K562 (cell line): ENCODE data around the gene PRDM10. TPM values are rescaled to one million over a fixed set of nuclear protein-coding genes. Genes with fewer than 3 reads are reported as not detected.

Experiments used
- FOXM1 ChIP-seq, 2 experiments: fragments of 450-650 bp in 1 of 2; sonication (generic) in 1 of 2; formaldehyde crosslinking in 1 of 2; IDR thresholded peaks; 2 replicates each; pipeline versions ENCODE4 v1.6.1 to v1.9.0; 2017 to 2022; ENCODE audit warnings: low read depth in 2 of 2, mild to moderate bottlenecking in 2 of 2, missing genetic modification reagents in 1 of 2, moderate library complexity in 1 of 2
- HMBOX1 ChIP-seq: sonication (generic); IDR thresholded peaks from 2 replicates; pipeline ENCODE4 v1.6.1; 2016
- NFE2 ChIP-seq: IDR thresholded peaks from 2 replicates; pipeline ENCODE4 v1.6.1; 2014; ENCODE audit warnings: antibody characterized with exemption, low read depth
- REST ChIP-seq, 2 experiments: fragments of 450-650 bp; formaldehyde crosslinking in 1 of 2; IDR thresholded peaks; 2 replicates each; pipeline versions ENCODE4 v1.4.0 to v1.6.1; 2014 to 2020; ENCODE audit warnings: mild to moderate bottlenecking in 2 of 2, borderline replicate concordance in 1 of 2, low read depth in 1 of 2
- SLC30A9 ChIP-seq: fragments of 250-450 bp; sonication (Bioruptor Pico); IDR thresholded peaks from 2 replicates; pipeline ENCODE4 v1.8.0; 2022; ENCODE audit warnings: mild to moderate bottlenecking, moderate library complexity
- SMAD4 ChIP-seq: fragments of 250-450 bp; sonication (Bioruptor Pico); conservative IDR thresholded peaks from 2 replicates; pipeline ENCODE4 v1.8.0; 2021; ENCODE audit warnings: inconsistent platforms, mild to moderate bottlenecking, moderate library complexity
- TARDBP ChIP-seq: fragments of 450-650 bp; IDR thresholded peaks from 2 replicates; pipeline ENCODE4 v1.6.1; 2016
- ZNF124 ChIP-seq: sonication (generic); formaldehyde crosslinking; IDR thresholded peaks from 2 replicates; pipeline ENCODE4 v1.8.1; 2022; ENCODE audit warnings: missing genetic modification reagents
- ZNF449 ChIP-seq: fragments of 250-450 bp; sonication (Bioruptor Pico); IDR thresholded peaks from 2 replicates; pipeline ENCODE4 v1.8.0; 2022; ENCODE audit warnings: moderate library complexity, mild to moderate bottlenecking, inconsistent platforms
- polyA plus RNA-seq, 8 experiments: library from polyadenylated mRNA; depleted of rRNA in 4 of 8; stranded (reverse) in 5 of 8; unstranded in 3 of 8; fragments of >200 nt; fragmentation: Nextera tagmentation in 2 of 8; fragmentation: Illumina TruSeq in 1 of 8; extraction: Ambion mirVana in 2 of 8; extraction: Trizol in 1 of 8; gene quantifications; 2 replicates each; pipeline versions ENCODE4 v1.2.1 to v1.2.3, GENCODE V29; 2011 to 2014; ENCODE audit warnings: inconsistent platforms in 1 of 8, missing spikeins in 1 of 8
- total RNA-seq, 7 experiments: library from RNA; depleted of rRNA in 6 of 7; stranded (reverse); fragments of >200 nt in 6 of 7; fragmentation: Illumina TruSeq in 2 of 7; extraction: Trizol in 2 of 7; gene quantifications; 2 replicates each; pipeline versions ENCODE4 v1.2.1 to v1.2.3, GENCODE V29; 2011 to 2021; ENCODE audit warnings: low replicate concordance in 1 of 7

PRDM10 gene
- total and polyA plus RNA-seq, 9 of the 15 experiments (the other 6 are each of a cell fraction or from before 2014, with no cell fraction given): 0.89 to 9.3 (median 4.5) TPM

- TF ChIP-seq ZNF449 (CRISPR knock-in tag) (no peak), SLC30A9 (CRISPR knock-in tag) (no peak), NFE2 (peak; percentile 46; the same call in 1 of the 2 replicates), SMAD4 (CRISPR knock-in tag) (no peak), TARDBP (no peak), REST (IDR thresholded peaks at IDR 0.05; ENCODE audit: borderline replicate concordance) (0 out of 2 replicates have a peak, but pooled peaks have one; percentile 15), REST (CRISPR knock-in tag; IDR thresholded peaks at IDR 0.05; ENCODE audit: low read depth) (no peak), FOXM1 (IDR thresholded peaks at IDR 0.05; ENCODE audit: low read depth) (no peak), FOXM1 (CRISPR knock-in tag; IDR thresholded peaks at IDR 0.05; ENCODE audit: low read depth) (no peak), ZNF124 (no peak), HMBOX1 (peak; percentile 93)
Observed at GRCh38 chr11:130037881-130038585, 35.4 kb upstream of the PRDM10 start (continued).
